Natural killer cell (primary cell): ENCODE measurements around the gene CTNNA3. TPM values are rescaled to one million over a fixed set of nuclear protein-coding genes. Genes with fewer than 3 reads are reported as not detected.
"Not testable (repeated sequence)": the region's sequence is repeated elsewhere in the genome, so short reads cannot be mapped to it uniquely, and the experiment has no call there.

Experiments
- ATAC-seq, 3 donors: fragments of 150-1000 bp in 2 of 3; fragments of 200-7000 bp in 1 of 3; cut with Tn5 transposase; 1 replicate in 1 of 3; 2 replicates in 2 of 3; pipeline ENCODE4 v1.10.0; 2021; ENCODE audit warnings: mild to moderate bottlenecking in 2 of 3, moderate library complexity in 2 of 3
- DNase-seq, 2 donors: peaks; one replicate each; pipeline versions ENCODE4 v3.0.0 to v3.0.0-alpha.2; 2013 to 2021; ENCODE audit warnings: mixed read lengths in 1 of 2
- H3K27ac ChIP-seq: one replicate; pipeline ENCODE4 v1.5.1; 2013; ENCODE audit warnings: mild to moderate bottlenecking, low read length
- H3K27me3 ChIP-seq: one replicate; pipeline ENCODE4 v1.6.1; 2013; ENCODE audit warnings: low read length; ENCODE audit not compliant: control insufficient read depth, insufficient read depth
- H3K36me3 ChIP-seq: one replicate; pipeline ENCODE4 v1.6.1; 2013; ENCODE audit warnings: low read length; ENCODE audit not compliant: control insufficient read depth, insufficient read depth
- H3K4me1 ChIP-seq: one replicate; pipeline ENCODE4 v1.6.1; 2013; ENCODE audit warnings: low read length; ENCODE audit not compliant: control insufficient read depth, insufficient read depth
- H3K4me3 ChIP-seq: one replicate; pipeline ENCODE4 v1.5.1; 2013; ENCODE audit warnings: low read length
- H3K9me3 ChIP-seq: one replicate; pipeline ENCODE4 v1.6.1; 2013; ENCODE audit warnings: low read length; ENCODE audit not compliant: control insufficient read depth, insufficient read depth
- H3K27ac Mint-ChIP-seq, 2 donors: one replicate each; pipeline ENCODE4 v1.8.0; 2022; ENCODE audit warnings: mild to moderate bottlenecking in 2 of 2, mixed read lengths in 2 of 2, moderate library complexity in 1 of 2
- H3K27me3 Mint-ChIP-seq, 2 donors: one replicate each; pipeline ENCODE4 v1.8.0; 2022; ENCODE audit warnings: low read depth in 2 of 2, mixed read lengths in 2 of 2
- H3K36me3 Mint-ChIP-seq: one replicate; pipeline ENCODE4 v1.8.0; 2022; ENCODE audit warnings: mixed read lengths
- H3K4me1 Mint-ChIP-seq, 2 donors: one replicate each; pipeline ENCODE4 v1.8.0; 2022; ENCODE audit warnings: mixed read lengths in 2 of 2
- H3K4me3 Mint-ChIP-seq: one replicate; pipeline ENCODE4 v1.8.0; 2022; ENCODE audit warnings: mild to moderate bottlenecking, moderate library complexity, mixed read lengths
- H3K9me3 Mint-ChIP-seq, 2 donors: one replicate each; pipeline ENCODE4 v1.8.0; 2022; ENCODE audit warnings: mixed read lengths in 2 of 2
- CTCF ChIP-seq: fragments of 200-600 bp; IDR thresholded peaks from one replicate; pipeline ENCODE4 v1.8.0; 2022; ENCODE audit warnings: antibody characterized with exemption
- WGBS: methylation state at CpG from one replicate; pipeline ENCODE4 v1.1.7; 2013; ENCODE audit warnings: missing lambda C conversion rate; ENCODE audit not compliant: insufficient coverage; 5-methylcytosine and 5-hydroxymethylcytosine counted together
- intact Hi-C: fragments of 100-400 bp; cut with micrococcal nuclease; formaldehyde crosslinking; loops from one replicate; pipeline ENCODE4 v1.14.2; 2022
- total RNA-seq, 4 donors: library from RNA; stranded (reverse); fragments of 120-200 nt in 1 of 4; gene quantifications; one replicate each; pipeline versions ENCODE4 v1.2.3 to v1.2.4, GENCODE V29; 2013 to 2022

The CTNNA3 gene
- total RNA-seq, 3 donors from 2014 or later (not counting 1 experiment from before 2014, with no cell fraction given), result not detected

GRCh38 chr10:67402620-67403019 lies 293.4 kb downstream of the CTNNA3 start:
- H3K27ac Mint-ChIP-seq, result no peak overlapping the region
- no peak overlapping the region for H3K4me3 Mint-ChIP-seq
- H3K36me3 Mint-ChIP-seq, result no peaks in the 10 kb centered on the region
- no peaks in the 10 kb centered on the region for H3K27me3 Mint-ChIP-seq
- H3K4me1 Mint-ChIP-seq, result no peaks in the 10 kb centered on the region
- H3K27ac ChIP-seq, result no peak overlapping the region
- intact Hi-C loops, result no loop called here
- peaks cover 11 to 26% of the 10 kb centered on the region in 2 donors for H3K9me3 Mint-ChIP-seq
- H3K36me3 ChIP-seq, result no peaks in the 10 kb centered on the region
- DNase-seq (no peak), ATAC-seq (no peak)
- H3K4me1 ChIP-seq, result no peaks in the 10 kb centered on the region
- no peak overlapping the region for H3K4me3 ChIP-seq
- WGBS, result 95% methylated on average over 3 of the region's 3 CpGs
- no peaks in the 10 kb centered on the region for H3K27me3 ChIP-seq
- H3K9me3 ChIP-seq, result peaks cover 4% of the 10 kb centered on the region
- TF ChIP-seq CTCF, result no peak

GRCh38 chr10:67401711-67402110 lies 294.3 kb downstream of the CTNNA3 start:
- Mint-ChIP-seq H3K27ac (no peak overlapping the region), H3K36me3 (no peaks in the 10 kb centered on the region), H3K27me3 (no peaks in the 10 kb centered on the region), H3K4me1 (no peaks in the 10 kb centered on the region), H3K9me3 (peaks cover 16 to 29% of the 10 kb centered on the region in 2 donors), H3K4me3 (no peak overlapping the region)
- intact Hi-C loops, result no loop called here
- ATAC-seq (no peak), DNase-seq (no peak)
- H3K36me3 ChIP-seq, result no peaks in the 10 kb centered on the region
- H3K4me3 ChIP-seq, result no peak overlapping the region
- no peaks in the 10 kb centered on the region for H3K4me1 ChIP-seq
- TF ChIP-seq CTCF, result no peak
- no peaks in the 10 kb centered on the region for H3K27me3 ChIP-seq
- WGBS, result 44% methylated on average over 1 of the region's 1 CpG
- H3K9me3 ChIP-seq, result peaks cover 6% of the 10 kb centered on the region
- H3K27ac ChIP-seq, result no peak overlapping the region

DNA sequence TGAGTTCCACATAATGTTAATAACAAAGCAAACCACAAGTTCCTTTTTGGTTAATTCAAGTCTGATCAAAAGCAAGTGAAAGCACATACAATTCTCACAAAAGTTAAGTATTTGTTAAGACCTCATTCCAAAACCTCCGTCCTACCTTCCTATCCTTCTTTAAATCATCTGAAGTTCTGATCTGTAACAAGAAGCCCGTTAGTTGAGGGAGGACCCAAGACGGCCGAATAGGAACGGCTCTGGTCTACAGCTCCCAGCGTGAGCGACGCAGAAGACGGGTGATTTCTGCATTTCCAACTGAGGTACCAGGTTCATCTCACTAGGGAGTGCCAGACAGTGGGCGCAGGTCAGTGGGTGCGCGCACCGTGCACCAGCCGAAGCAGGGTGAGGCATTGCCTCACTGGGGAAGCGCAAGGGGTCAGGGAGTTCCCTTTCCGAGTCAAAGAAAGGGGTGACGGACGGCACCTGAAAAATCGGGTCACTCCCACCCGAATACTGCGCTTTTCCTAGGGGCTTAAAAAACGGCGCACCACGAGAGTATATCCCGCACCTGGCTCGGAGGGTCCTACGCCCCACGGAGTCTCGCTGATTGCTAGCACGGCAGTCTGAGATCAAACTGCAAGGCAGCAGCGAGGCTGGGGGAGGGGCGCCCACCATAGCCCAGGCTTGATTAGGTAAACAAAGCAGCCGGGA lies 309.0 kb downstream of the CTNNA3 start:
- H3K36me3 ChIP-seq, result not testable (repeated sequence)
- 24% methylated on average over 33 of the region's 33 CpGs for WGBS

DNA sequence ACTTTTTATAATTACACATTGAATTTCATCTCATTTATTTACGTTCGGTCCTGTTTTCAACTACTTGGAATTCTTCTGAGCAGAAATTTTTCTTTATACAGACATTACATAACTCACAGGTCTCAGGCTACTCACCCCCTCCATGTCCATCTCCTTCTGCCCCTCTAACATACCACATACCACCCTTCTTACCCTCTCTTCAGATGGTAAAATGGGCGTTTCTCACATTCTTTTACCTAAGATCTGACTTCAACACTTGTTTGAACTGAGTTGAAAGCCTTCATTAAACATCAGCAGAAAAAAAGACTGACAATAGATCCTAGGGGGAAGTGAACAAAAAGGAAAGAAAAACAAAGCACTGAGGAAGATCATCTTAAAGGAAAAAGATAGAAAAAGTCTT lies 309.7 kb downstream of the CTNNA3 start:
- H3K4me1 Mint-ChIP-seq, result no peaks in the 10 kb centered on the region
- Histone ChIP-seq H3K4me1 (no peaks in the 10 kb centered on the region), H3K4me3 (no peak overlapping the region), H3K9me3 (no peaks in the 10 kb centered on the region), H3K27me3 (no peaks in the 10 kb centered on the region), H3K27ac (no peak overlapping the region), H3K36me3 (no peaks in the 10 kb centered on the region)
- 77% methylated on average over 3 of the region's 3 CpGs for WGBS
- no peak overlapping the region for H3K27ac Mint-ChIP-seq
- intact Hi-C loops, result no loop called here
- no peak for DNase-seq
- H3K4me3 Mint-ChIP-seq, result no peak overlapping the region
- no peaks in the 10 kb centered on the region for H3K27me3 Mint-ChIP-seq
- ATAC-seq, result no peak
- H3K36me3 Mint-ChIP-seq, result no peaks in the 10 kb centered on the region
- peaks cover 0 to 2% of the 10 kb centered on the region in 2 donors for H3K9me3 Mint-ChIP-seq
- TF ChIP-seq CTCF, result no peak

More for the DNA sequence above, 309.0 kb downstream of the CTNNA3 start:
- H3K27me3 ChIP-seq, H3K9me3 ChIP-seq, H3K27ac Mint-ChIP-seq, H3K4me3 Mint-ChIP-seq, ATAC-seq, H3K4me3 ChIP-seq, DNase-seq, H3K36me3 Mint-ChIP-seq, H3K4me1 Mint-ChIP-seq, H3K4me1 ChIP-seq, H3K27ac ChIP-seq, H3K9me3 Mint-ChIP-seq, H3K27me3 Mint-ChIP-seq, intact Hi-C loops: not testable (repeated sequence)
